NCI-H774 (cell line): ENCODE measurements around the gene NINJ2.

Source experiments
- DNase-seq: peaks from one replicate; lab custom pipeline; 2025; lab: John Stamatoyannopoulos, UW

The NINJ2 gene

GRCh38 chr12:547883-548470 is 115.3 kb downstream of the NINJ2 start:
- DNase-seq = no peak

- DNase-seq = peak; percentile 70
Observed at GRCh38 chr12:546920-547845, 116.1 kb downstream of the NINJ2 start.

GRCh38 chr12:546265-546919 is 116.9 kb downstream of the NINJ2 start:
- DNase-seq = no peak

- no peak for DNase-seq
Observed at GRCh38 chr12:545835-546234, 117.4 kb downstream of the NINJ2 start.

GRCh38 chr12:544941-545635 is 118.2 kb downstream of the NINJ2 start:
- no peak for DNase-seq

- DNase-seq = no peak
Observed at GRCh38 chr12:544142-544541, 119.1 kb downstream of the NINJ2 start.

GRCh38 chr12:543114-543451 is 120.2 kb downstream of the NINJ2 start:
- no peak for DNase-seq

DNA sequence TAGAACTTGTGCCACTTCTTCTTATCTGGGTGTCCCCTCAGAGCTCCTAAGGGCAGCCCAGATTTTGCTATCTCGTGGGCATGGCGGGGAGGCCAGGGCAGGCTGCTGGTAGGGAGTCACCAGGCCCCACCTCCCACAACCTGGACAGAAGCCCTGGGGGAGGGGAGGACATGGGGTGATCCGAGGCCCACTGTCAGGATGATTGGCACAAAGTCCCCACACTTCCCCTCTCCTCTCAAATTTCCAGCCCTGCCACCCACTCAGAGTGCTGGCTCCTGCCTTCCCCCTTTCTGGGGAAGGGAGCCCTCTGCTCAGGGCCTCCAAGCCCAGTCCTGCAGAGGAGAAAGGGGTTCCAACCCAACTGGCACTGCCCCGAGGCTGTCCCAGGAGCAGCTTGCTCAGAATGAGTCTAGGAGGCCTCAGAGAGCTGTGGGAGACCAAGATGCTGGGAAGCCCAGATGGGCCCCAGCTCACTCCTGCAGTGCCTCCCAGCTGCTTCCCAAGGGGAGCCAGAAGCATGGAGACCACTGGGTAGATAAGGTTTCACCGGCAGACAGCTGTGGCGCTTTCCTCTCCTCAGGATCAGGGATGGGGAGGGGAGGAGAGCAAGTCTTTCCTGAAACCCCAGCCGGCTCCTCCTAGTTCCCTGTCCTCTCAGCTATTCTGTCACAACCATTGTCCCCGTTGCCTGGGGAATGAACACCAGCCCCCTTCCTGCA is 120.7 kb downstream of the NINJ2 start:
- DNase-seq = no peak

DNA sequence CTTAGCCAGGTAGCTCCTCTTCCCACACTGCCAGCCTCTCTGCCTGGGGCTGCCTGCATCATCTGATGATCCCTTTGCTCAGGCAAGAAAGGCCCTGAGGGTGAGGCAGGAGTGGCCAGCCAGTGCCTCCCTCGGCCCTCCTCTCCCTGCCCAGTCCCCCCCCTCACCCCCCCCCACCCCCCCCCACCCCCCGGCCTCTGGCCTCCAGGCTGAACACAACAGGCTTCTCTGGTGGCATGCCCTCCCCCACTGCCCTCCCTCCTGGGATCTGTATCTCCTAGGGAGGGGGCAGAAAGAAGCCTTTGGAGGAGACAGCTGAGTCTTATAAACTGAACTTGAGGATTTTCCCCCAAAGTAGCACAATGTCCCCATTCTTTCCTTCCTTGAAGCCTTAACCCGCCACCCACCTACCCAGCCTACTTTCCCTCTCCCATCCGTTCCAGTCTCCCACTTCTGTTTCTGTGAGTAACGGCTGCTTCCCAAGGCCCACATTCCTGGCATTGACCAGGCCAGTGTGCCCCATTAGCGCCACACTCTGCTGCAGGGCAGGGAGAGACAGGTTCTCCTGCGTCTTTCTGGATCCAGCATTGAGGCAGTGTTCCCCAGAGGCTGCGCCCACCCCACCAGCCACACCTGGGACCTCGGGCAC is 121.4 kb downstream of the NINJ2 start:
- DNase-seq = no peak

DNA sequence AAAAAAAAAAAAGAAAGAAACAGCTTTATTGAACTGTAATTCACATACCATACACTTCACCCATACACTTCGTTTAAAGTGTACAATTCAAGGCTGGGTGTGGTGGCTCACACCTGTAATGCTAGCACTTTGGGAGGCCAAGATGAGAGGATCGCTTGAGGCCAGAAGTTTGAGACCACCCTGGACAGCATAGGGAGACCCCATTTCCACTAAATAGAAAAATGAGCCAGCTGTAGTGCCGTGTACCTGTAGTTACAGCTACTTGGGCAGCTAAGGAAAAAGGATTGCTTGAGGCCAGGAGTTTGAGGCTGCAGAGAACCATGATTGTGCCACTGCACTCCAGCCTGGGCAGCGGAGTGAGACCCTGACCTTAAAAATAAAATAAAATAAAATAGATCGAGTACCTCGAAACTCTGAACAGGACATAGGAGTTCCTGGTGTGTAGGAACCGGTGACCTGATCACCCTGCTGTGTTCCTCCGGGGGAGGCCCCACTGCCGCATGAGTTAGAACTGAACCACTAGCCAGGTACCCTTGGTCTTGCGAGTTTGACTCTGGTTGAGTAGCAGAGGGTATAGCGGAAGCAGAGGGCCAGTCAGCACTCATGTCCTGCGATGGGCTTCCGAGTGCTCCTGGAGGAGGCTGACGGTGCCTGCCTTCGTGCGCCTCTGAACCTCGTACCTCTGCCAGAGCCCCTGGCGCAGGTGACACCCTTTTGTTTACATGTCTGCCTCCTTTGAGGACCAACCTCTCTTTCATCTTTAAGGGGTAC is 123.5 kb downstream of the NINJ2 start:
- no peak for DNase-seq

- DNase-seq = no peak
Observed at GRCh38 chr12:538731-539539, 124.3 kb downstream of the NINJ2 start.

GRCh38 chr12:537772-538171 is 125.5 kb downstream of the NINJ2 start:
- DNase-seq = peak; percentile 55

DNA sequence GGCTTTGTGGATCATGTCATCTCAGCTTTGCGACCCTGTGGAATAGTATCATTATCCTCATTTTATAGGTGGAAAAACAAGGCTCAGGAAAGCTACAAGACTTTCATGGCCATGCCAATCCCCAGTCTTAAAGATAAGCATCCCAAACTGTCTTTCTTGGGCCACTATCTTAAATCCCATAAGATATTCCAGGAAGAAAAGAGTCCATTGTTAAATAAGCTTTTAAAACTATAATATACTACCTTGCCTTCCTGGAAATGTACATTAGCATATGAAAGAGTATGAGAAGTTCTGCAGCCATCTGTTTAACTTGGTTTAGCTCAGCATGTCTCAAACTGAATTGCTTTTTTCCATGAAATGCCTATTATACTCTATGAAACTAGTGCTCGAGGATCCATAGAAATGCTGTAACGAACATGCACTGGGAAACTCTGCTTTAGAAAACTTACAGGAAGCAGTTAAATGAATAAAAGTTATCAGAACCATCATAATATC is 126.4 kb downstream of the NINJ2 start:
- no peak for DNase-seq

GRCh38 chr12:535396-535795 is 127.8 kb downstream of the NINJ2 start:
- DNase-seq = no peak

- no peak for DNase-seq
Observed at GRCh38 chr12:534216-534615, 129.0 kb downstream of the NINJ2 start.

GRCh38 chr12:533718-534117 is 129.5 kb downstream of the NINJ2 start:
- no peak for DNase-seq

DNA sequence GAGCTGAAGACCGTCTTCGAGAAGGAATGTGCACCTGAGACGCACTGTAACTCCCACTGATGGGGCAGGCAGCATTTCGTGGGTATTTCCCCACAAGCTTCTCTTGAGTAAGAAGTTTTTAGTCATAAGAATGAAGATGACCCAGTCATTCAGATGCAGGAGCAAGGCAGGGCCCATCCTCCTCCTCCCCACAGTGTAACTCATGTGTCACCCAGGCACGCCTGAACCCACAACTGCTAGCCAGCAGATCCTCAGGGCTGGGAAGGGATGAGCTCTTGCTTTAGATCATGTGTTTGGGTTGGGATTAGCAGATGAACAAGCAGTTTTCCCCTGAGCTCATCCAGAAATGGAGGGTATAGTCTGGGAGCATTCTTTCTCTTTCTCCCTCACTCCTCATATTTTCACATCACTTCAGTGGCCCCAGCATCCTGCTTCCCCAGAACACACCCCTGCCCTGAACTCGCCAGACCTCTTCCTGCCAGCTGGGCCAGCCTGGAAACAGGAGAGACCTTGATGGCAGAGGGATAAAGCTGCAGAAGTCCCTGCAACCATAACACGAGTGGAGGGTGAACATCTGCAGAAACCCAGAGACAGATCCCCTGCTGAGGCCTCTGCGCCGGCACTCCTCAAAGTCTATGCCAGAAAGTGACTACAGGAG is 130.2 kb downstream of the NINJ2 start:
- no peak for DNase-seq

DNA sequence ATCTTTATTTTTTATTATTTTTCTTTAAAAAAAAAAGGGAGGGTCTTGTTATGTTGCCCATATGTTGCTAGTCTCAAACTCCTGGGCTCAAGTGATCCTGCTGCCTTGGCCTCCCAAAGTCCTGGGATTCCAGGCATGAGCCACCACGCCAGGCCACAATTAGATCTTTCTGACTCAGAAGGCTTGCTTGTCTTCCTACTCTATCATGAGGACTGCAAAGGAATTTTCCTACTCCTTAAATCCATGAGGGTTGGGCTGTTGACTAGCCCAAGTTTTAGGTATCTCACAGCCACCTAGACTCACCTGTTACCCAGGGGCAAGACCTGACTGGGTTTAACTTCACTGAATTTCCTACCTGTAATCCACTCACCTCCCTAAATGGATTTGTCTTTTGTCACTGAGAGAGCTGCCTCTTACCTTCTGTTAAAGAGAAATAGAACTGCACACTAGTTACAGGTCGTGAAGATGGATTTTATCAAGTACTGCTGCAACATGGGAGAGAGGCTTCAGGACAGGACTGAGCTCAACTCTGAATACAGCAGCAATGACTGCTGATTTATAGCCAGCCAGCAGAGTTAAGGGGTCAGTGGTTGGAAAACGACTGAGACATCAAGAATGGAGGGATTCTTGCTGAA is 131.2 kb downstream of the NINJ2 start:
- DNase-seq = no peak
